Tongue (tissue), 3 donors: ENCODE measurements around the gene FBLN1. TPM values are rescaled to one million over a fixed set of nuclear protein-coding genes. Genes with fewer than 3 reads are reported as not detected.

Source experiments
- DNase-seq: peaks from one replicate; pipeline ENCODE4 v3.0.0-alpha.2; 2015
- small RNA-seq: library from RNA; depleted of rRNA; stranded (forward); fragments of <200 nt; gene quantifications from one replicate; pipeline ENCODE3, GENCODE V24; 2014; ENCODE audit warnings: low replicate concordance
- total RNA-seq: library from RNA; depleted of rRNA; stranded (reverse); fragments of >200 nt; gene quantifications from one replicate; pipeline ENCODE4 v1.2.3, GENCODE V29; 2014

Gene FBLN1
- total RNA-seq, 1 donor from 2014 or later: 115 TPM

GRCh38 chr22:45640941-45641621 is 138.4 kb downstream of the FBLN1 start:
- DNase-seq: no peak

- DNase-seq: peak; percentile 34
Observed at GRCh38 chr22:45642986-45643385, 140.3 kb downstream of the FBLN1 start.

- DNase-seq: no peak
Observed at GRCh38 chr22:45644714-45645113, 142.0 kb downstream of the FBLN1 start.

- no peak for DNase-seq
Observed at GRCh38 chr22:45645150-45645525, 142.5 kb downstream of the FBLN1 start.

DNA sequence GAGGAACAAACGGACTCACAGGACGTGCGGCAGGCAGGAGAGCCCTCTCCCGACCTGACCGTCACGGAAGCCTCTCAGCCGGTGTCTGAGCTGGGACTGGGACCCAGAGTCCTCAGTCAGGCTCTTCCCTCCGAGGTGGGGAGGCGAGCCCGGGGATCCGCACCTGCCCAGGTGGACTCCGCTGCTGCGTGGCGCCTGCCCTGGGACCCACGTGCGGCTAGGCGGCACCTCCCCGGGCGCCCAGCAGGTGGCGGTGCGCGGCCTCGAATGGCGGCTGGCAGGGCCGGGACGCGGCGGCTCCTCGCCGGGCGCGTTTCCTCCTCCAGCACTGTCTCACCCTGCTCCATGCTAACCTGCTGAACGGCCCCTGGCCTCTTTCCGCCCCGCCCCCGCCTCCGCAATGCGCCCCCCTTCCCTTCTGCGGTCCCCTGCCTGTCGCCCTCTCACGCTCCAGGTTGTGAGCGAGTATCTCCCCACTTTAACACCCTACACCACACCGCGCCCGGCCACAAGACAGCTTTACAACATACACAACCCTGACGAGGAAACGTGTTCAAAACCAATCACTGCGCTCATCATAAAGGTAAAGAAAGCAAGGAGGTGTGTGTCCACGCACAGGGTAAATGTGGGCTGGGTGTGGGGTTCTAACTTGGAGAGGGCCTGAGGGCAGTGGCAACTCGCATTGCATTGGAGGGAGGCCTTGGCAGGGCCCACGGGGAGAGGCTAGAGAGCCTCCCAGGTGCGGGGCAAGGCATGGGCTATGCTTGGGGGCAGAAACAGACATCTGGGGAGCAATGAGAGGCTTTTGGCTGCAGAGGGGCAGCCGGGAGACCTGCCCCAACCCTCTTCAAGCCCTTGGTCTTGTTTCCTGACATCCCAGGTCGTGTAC is 143.1 kb downstream of the FBLN1 start:
- peak; percentile 77 for DNase-seq

DNA sequence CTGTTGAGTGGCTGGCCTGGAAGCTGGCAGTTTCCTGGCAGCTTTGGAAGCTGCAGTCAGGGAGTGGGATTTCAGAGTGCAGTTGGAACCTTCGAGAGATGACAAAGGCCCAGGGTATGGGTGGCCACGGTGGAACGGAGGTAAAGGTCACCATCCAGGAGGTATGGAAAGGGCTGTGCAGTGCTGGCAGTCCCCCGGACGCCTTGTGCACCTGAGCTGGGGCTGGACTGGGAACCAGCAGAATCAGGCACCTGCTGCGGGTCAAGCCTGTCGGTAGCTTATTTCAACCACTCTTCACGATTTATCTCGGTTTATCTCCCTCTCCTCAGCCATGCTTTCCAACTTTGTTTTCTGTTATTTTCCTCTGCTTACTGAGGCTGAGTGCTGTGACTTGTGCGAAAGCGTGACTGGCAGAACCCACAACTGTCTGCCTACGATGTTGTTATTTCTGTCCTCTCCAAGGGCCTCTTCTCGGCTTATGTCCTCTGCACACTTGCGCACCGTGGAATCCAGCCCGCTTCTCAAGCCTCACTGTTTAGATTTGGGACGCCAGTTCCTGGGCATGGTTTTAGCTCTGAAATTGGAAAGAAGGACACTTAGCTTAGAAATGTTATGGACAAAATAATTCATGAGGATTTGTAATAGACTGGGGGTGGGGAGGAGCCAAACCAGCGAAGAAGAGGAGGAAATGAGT is 145.0 kb downstream of the FBLN1 start:
- DNase-seq: peak; percentile 76

GRCh38 chr22:45648301-45649117 is 145.8 kb downstream of the FBLN1 start:
- peak; percentile 85 for DNase-seq

DNA sequence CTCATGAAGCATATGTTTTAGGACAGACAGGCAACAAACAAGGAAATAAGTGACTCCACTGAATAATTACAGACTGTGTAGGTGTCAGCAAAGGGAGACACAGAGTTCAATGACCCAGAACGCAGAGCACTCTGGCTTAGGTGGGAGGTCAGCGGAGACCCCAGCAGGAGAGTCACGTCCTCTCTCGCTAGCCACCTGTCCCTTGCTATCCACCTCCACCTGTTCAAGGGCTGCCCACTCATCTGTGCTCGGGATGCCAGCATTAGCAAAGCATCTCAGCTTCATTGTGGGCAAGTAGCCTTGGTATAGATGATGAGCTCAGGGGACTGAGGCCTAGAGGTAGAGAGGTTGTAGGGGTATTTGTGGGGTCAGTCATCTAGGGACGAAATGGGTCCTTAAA is 147.1 kb downstream of the FBLN1 start:
- no peak for DNase-seq

DNA sequence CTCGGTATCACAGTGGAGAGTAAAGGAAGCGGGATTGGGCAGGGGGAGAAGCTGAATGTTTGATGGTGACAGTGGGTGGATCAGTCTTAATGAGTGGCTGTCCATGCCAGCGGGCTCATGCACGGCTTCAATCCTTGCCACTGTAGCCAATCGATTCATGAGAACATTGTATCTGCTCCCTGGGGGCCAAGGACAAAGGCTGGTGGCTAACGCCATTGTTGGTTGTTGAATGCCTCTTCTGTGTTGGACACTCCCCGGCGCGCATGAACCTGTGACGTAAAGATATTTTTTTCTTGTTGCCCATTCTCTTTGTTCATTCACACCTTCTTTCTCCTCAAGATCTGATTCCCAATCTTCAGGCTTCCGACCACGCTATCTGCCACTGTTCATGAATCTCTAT is 148.0 kb downstream of the FBLN1 start:
- DNase-seq: no peak

Small RNAs within 50 kb of the gene (small RNA-seq; reads per million reads assigned to genes)
- gene RNU6-1161P: not detected

Other genes with a start within 250 kb of the FBLN1 start
- gene UPK3A, start 217.9 kb upstream of the FBLN1 start, total RNA-seq: not detected
- gene FAM118A, start 192.9 kb upstream of the FBLN1 start, total RNA-seq: 25.8 TPM
- 0.10 TPM for gene SMC1B, start 89.3 kb upstream of the FBLN1 start, total RNA-seq
- gene RIBC2, start 89.2 kb upstream of the FBLN1 start, total RNA-seq: 1.6 TPM
- gene ATXN10, start 169.0 kb downstream of the FBLN1 start, total RNA-seq: 185 TPM